IPS DF 19.7 (cell line): ENCODE data around the gene FOXJ3.

ENCODE experiments used
- DNase-seq: peaks from one replicate; pipeline ENCODE4 v3.0.0-alpha.2; 2013; ENCODE audit warnings: low read depth, low spot score

The FOXJ3 gene

DNA sequence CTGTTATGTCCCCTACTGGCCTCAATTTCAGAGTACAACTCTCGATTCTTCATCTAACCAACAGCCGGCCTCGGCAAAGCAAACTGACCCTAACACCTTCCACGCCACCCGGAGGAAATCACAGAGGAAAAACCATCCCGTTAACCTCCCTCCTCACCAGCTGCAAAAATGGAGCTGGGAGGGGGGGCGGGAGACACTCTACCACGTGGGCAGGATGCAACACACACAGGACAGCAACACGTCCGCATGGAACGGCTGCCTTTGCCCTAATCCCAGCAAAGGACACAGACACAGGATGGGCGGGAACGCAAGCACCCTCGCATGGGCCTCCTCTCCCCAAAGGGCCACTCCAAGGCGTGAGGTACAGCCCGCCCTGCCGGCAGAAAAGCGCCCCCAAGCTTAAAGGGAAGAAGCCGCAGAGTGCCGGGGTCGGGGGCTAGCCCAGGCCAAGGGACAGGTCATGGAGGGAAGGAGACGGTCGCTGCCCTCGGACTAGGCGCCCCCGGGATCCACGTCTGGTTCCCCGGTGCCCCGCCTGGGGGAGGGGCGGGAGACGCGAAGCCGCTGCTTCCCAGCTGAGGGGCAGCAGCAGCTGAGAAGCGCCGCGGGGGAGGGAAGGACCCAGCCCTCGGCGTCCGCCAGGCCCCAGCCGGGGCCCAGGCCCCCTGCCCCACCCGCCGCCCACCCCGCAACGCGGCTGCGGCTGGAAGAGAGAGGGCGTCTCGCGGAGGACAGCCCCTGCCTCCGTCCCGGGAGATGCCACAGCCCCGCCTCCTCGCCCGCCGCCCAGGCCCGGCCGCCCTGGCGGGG lies 590 bp downstream of the FOXJ3 start:
- DNase-seq, result peak; percentile 28

DNA sequence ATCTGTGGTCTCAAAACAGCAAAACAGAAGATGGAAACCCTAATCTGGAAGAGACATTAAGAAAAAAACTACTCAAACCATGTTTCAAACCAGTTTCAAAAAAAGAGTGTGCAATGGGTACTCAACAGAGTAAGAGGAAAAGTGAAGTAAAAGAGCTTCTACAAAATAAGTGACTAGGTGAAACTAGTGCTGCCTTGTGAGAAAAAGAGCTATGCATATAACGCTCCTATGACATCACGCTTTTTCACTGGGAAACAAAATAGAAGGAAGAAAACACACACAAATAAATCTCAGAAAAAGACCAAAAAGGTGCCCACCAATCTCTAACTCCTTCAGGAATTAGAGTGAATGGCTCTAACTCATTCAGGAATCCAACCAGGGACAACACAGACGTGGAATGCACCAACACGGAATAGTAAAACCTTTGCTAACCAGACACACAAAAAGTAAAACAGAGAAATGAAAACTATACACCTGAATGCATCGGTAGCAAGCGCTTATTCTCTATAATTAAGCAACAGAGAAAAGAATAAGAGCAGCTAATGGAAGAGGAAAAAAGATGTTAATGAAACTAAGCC lies 1.3 kb downstream of the FOXJ3 start:
- no peak for DNase-seq

DNA sequence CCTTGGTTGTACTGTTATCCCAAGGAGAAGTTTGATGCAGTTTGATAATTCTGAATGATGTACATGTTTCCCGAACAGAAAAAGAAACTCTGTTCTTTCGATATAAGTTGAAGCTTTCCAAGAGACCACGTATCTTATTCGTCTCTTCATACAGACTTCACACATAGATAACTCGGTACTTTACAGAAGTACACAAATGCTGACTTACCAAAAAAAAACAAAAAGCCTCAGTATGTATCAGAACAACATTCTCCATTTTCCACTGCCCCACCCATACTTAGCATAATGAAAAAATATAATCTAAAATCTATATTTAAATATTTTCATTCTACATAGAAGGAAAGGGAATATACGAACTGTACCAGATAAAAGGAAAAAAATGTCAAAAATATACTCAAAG lies 2.2 kb downstream of the FOXJ3 start:
- DNase-seq, result no peak

DNA sequence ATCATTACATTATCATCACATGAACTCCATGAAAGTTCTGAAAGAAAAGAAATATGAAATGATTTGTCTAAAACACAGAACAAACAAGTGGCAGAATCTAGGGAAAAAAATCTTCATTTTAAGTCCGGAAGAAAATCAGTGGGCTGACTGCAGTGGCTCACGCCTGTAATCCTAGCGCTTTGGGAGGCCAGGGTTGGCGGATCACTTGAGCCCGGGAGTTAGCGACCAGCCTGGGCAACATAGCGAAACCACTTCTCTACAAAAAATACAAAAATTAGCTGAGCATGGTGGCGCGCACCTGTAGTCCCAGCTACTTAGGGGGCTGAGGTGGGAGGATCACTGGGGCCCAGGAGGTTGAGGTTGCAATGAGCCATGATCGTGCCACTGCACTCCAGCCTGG lies 4.8 kb downstream of the FOXJ3 start:
- no peak for DNase-seq

GRCh38 chr1:42328916-42329496 lies 6.0 kb downstream of the FOXJ3 start:
- DNase-seq, result no peak

DNA sequence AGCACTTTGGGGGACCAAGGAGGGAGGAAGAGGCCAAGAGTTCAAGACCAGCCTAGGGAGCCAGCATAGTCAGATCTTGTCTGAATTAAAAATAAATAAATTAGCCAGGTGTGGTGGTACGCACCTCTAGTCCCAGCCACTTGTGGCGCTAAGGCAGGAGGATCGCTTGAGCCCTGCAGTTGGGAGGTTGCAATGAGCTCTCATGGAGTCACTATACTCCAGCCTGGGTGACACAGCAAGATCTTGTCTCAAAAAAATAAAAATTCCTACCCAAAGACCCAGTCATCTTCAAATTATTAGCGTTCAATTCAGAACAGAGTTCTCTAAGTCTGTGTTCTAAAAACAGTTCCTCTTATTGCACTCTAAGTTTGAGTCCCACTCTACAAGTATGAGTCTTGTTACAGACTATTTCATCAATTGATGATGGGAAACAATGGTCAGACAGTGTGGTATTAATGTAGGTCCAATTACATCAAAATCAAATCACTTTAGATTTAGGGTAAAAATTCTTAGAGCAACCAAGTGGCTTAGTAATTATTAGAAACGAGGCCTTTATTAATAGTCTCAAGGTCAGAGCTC lies 6.9 kb downstream of the FOXJ3 start:
- DNase-seq, result no peak

GRCh38 chr1:42325014-42325402 lies 10.0 kb downstream of the FOXJ3 start:
- DNase-seq, result no peak

DNA sequence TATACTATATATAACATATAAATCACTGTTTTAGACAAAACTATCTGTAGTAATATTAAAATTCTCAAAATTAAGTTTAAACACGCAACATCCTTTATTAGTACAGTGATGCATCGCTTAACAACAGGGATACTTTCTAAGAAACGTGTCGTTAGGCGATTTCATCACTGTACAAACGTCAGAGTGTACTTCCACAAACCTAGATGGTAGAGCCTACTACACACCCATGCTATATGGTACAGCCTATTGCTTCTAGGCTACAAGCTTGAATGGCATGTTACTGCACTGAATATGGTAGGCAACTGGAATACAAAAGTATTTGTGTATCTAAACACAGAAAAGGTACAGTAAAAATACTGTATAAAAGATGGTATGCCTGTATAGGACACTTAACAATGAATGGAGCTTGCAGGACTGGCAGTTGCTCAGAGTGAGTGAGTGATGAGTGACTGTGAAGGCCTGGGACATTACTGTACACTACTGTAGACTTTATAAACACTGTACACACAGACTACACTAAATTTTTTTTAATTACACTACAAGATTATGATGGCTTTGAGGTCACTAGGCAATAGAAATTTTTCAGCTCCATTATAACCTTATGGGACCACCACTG lies 10.5 kb downstream of the FOXJ3 start:
- no peak for DNase-seq

GRCh38 chr1:42323551-42323950 lies 11.5 kb downstream of the FOXJ3 start:
- no peak for DNase-seq

- DNase-seq, result no peak
Measured at GRCh38 chr1:42322577-42322976, 12.5 kb downstream of the FOXJ3 start.

- no peak for DNase-seq
Measured at GRCh38 chr1:42321731-42322130, 13.3 kb downstream of the FOXJ3 start.

- no peak for DNase-seq
Measured at GRCh38 chr1:42320708-42321107, 14.3 kb downstream of the FOXJ3 start.

DNA sequence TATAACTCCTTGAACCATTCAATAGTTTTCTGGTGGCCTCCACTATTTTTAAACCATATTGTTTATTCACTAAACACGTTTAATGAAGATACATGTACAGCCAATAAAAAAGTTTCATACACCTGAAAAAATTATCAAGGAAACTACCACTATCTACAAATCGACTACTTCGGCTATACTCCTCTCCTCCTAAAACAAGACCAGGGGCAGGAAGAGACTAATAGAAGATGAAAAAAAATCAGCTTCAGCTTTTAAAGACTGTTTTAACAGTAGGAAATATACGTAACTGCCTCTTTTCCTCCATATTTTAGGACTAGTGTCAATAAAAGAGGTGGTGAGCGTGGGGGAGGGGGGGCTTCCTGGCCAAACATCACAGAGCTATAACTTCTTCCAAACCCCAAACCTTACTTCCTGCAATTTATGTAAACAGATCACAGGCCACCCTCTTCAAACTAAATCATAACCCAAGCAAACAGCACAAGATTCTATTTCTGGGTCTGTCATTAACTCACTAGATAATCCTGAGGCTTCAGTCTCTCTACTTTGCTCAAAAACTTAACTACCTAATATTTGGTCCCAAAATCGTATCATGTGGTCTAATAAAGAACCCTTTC lies 15.1 kb downstream of the FOXJ3 start:
- DNase-seq, result no peak

DNA sequence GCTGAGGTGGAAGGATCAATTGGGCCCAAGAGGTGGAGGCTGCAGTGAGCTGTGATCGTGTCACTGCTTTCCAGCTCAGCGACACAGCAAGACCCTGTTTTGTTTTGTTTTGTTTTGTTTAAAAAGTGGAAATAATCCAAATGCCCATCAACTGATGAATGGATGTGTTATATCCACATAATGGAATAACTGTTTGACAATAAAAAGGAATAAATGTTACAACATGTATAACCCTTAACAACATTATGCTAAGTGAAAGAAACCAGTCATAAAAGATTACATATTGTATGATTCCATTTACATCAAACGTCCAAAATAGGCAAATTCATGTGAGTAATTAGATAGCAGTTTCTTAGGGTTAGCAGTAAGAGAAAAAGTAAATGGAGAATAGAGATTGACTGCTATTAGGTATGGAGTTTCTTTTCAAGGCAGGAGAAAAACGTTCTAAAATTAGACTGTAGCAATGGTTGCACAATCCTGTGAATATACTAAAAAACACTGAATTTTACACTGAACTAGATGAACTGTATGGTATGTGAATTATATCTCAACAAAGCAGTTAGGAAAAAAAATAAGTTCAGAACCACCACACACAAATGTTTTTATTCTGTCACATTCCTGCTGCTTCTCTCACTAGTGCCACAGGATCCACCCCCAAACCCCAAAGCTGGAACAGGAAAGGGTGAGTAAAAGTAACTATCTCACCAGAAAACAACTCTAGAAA lies 15.7 kb downstream of the FOXJ3 start:
- DNase-seq, result no peak

DNA sequence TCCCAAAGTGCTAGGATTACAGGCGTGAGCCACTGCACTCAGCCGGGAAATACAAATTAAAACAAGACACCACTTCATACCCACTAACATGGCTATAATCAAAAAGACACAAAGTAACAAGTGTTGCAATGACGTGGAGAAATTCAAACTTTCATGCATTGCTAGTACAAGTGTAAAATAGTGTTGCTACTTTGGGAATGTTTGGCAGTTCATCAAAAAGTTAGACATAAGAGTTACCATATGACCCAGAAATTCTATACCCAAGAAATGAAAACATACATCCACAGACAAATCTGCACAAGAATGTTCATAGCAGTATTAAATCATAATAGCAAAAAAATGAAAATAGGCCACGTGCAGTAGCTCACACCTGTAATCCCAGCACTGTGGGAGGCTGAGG lies 16.4 kb downstream of the FOXJ3 start:
- DNase-seq, result no peak

DNA sequence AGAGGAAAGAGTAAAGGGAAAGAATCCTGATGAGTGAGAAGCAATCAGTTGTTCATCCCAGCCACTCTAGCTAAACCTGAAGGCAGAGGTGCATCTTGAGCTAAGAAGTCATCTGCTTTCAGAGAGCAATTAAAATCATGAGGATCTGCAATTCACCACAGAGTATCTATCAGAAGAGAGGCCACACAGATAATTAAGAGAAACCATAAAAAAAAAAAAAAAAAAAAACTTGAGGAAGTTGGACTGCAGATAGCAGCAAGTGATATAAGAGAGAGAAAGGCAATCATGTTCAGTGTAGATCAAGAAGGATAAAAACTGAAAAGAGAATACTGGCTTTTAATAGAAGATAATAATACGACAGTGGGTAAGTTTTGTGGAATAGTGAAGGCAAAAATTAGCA lies 17.7 kb downstream of the FOXJ3 start:
- DNase-seq, result no peak

DNA sequence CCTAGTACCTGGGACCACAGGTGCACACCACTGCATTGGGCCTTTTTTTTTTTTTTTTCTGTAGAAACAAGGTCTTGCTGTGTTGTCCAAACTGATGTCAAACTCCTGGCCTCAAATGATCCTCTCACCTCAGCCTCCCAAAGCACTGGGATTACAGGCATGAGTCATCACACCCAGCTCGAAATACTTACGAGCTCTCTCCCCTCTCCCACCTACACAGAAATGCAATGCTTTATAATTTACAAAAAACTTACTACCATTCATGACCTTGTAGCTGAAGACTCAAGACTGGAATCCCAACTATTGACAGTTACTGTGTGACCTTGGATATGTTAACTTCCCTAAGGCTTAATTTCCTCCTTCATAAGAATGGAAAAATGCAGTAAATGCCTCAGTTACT lies 18.7 kb downstream of the FOXJ3 start:
- DNase-seq, result no peak

DNA sequence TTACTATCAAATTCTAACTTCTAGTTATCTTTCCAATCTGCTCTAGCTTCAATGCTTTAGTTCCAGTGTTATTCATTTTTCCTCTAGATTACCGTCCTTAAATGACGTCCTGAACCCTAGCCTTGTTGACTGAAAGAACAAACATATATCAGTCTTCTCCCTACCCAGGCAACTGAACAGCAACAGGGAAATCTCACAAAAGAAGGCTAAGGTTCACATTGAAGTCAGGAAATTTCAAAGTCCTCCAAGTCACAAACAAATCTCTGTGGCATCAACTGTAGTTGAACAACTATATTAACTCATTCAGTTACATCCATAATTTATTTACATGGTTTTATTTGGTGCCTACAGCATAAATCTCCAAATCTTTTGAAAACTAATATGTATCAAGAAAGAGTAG lies 19.5 kb downstream of the FOXJ3 start:
- no peak for DNase-seq

GRCh38 chr1:42313970-42314369 lies 21.1 kb downstream of the FOXJ3 start:
- DNase-seq, result no peak

DNA sequence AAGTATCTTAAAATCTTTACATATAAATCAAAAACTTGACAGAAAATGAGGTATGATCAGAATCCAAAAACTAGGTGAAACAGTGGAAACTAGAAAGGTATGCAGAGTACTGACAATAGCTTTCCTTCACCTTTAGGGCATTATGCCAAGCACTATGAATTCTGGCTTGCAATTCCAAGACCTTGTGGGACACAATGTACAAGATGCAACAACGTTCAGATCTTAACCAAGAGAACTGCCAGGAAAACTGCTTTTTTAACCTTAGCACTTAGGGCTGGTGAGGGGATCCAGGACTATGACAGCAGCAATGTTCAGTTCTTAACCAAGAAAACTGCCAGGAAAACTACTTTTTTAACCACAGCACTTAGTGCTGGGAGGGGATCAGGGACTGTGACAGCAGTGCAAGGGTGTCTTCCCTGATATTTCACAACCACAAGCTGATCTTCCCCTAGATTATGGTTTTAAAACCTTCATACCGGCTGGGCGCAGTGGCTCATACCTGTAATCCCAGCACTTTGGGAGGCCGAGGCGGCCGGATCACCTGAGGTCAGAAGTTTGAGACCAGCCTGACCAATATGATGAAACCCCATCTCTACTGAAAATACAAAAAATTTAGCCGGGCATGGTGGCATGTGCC lies 22.3 kb downstream of the FOXJ3 start:
- DNase-seq, result no peak

- no peak for DNase-seq
Measured at GRCh38 chr1:42311897-42312296, 23.1 kb downstream of the FOXJ3 start.
